ENCODE results near the gene TRIM31.

The TRIM31 gene

DNA sequence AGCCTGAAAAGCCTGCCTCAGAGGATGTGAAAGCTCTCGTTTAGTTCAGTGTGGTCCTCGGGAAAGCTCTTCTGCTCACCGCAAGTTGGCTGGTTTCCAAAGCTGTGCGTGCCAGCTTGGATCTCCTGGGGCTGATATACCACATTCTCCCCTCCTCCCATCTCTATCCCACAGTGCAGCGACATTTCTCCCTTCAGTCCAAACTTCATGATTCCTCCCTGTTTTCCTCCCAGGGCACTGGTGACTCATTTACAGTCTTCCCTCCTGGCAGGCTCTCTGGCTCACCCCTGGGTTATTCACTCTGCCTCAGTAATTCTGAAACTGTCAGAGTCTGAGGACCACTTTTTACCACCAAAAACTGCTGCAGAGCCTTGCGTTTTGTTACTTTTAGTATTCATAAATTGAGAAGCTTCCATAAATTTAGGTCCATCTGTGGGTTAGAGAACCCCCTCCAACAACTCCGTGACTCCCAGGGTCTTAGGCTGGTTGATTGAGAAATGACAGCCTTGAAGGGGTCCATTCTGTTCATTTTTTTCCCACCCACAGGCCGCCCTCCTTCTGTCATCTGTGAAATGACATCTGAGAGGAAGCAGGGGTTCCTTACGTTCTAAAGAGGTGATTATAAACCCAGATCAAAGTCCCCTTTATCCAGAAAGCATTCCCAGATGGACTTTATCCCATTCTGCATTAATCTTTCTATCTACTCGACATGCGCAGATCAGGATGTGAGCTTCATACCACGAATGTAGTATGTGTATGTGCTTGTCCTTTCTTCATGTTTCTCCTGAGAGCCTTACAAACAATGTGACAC is 42.0 kb upstream of the TRIM31 start:
- Histone ChIP-seq H3K36me3 (ENCODE audit: control insufficient read depth, insufficient read depth, low read length) (no peaks in the 10 kb centered on the region), H3K9ac (ENCODE audit: low read length) (no peak overlapping the region), H3K4me3 (ENCODE audit: low read length) (no peak overlapping the region), H3K27me3 (ENCODE audit: control insufficient read depth, insufficient read depth, low read length) (no peaks in the 10 kb centered on the region), H3K4me1 (ENCODE audit: control insufficient read depth, insufficient read depth, low read length) (no peaks in the 10 kb centered on the region), H3K27ac (ENCODE audit: low read depth, low read length) (no peak overlapping the region)

DNA sequence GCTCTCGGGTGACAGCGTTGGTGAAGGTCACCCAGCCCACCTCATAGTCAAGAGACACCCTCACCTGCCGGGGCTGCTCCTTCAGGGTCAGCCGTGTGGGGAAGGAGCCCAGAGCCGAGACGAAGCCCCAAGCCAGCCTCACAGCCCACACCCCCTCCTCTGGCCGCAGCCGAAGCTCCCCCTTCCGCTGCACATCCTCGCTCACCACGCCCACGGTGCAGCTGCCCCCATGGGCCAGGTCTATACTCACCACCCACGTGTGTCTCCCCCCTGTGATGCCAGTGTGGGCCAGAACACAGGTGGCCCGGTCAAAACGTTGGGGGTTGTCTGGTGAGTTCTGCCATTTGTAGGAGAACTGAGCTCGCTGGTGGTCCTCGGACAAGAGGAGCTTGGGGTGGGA is 41.2 kb upstream of the TRIM31 start:
- Histone ChIP-seq H3K4me3 (ENCODE audit: low read length) (no peak overlapping the region), H3K27ac (ENCODE audit: low read depth, low read length) (no peak overlapping the region), H3K4me1 (ENCODE audit: control insufficient read depth, insufficient read depth, low read length) (no peaks in the 10 kb centered on the region), H3K36me3 (ENCODE audit: control insufficient read depth, insufficient read depth, low read length) (no peaks in the 10 kb centered on the region), H3K9ac (ENCODE audit: low read length) (no peak overlapping the region), H3K27me3 (ENCODE audit: control insufficient read depth, insufficient read depth, low read length) (no peaks in the 10 kb centered on the region)

DNA sequence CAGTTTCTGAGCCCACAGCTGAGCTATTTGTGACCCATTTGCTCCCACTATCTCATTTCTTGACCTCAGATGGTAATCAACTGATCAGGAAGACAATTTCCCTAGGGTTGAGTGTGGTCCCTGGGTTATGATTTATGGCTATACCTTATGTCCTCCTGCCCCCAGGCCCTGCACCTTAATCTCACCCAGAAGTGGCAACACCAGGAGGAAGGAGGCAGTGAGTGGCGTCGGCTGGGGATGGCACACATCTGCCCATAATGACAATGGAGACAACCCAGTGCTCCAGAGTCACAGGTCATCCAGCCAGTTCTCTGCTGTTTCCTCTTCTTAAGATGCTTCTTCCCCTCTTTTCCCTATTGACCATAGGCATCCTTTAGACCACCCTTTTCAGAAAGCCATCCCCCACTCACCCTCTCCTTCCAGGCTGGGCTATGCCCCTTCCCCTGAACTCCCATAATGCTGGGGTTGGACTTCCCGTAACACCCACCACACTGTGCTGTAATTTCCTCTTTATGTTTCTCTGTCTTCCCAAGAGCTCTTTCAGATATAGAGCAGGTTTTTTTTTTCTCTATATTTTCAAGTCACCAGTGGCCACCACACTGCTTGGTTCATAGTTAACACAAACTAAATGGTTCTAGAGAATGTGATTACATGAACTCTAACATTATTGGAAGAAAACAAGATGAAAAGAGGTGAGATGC is 40.2 kb upstream of the TRIM31 start:
- no peaks in the 10 kb centered on the region for H3K36me3 ChIP-seq (ENCODE audit: control insufficient read depth, insufficient read depth, low read length)
- no peak overlapping the region for H3K27ac ChIP-seq (ENCODE audit: low read depth, low read length)
- no peak overlapping the region for H3K4me3 ChIP-seq (ENCODE audit: low read length)
- no peaks in the 10 kb centered on the region for H3K27me3 ChIP-seq (ENCODE audit: control insufficient read depth, insufficient read depth, low read length)
- no peaks in the 10 kb centered on the region for H3K4me1 ChIP-seq (ENCODE audit: control insufficient read depth, insufficient read depth, low read length)
- H3K9ac ChIP-seq (ENCODE audit: low read length) = no peak overlapping the region

DNA sequence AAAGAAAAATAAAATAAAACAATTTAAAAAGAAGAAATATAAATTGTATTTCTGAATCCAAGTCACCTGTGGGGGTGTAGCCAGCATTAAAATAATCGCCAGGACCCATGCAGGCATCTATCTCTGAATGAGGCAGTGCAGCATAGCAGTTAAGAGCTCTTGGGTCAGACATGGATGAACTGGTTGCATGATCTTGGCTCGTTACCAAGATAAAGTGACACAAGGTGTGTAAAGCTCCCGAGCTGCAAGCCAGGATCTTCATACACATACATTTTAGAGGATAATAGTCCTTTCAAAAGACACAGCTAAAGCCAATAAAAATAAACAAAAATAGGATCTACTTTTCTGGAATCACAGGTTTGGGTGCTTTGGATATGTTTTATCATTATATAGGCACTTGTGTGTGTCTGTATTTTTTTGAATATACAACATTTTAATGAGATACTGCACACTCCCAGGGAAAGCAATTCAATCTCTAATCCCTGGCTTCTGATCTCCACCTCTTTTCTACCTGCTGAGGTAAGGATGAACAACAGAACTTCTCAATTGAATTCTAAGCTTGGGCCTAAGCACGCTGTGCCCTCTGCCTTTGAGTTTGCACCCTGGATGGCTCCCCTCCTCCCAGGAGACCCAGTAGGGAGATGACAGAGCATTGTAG is 39.3 kb upstream of the TRIM31 start:
- Histone ChIP-seq H3K4me3 (ENCODE audit: low read length) (no peak overlapping the region), H3K4me1 (ENCODE audit: control insufficient read depth, insufficient read depth, low read length) (no peaks in the 10 kb centered on the region), H3K27ac (ENCODE audit: low read depth, low read length) (no peak overlapping the region), H3K36me3 (ENCODE audit: control insufficient read depth, insufficient read depth, low read length) (no peaks in the 10 kb centered on the region), H3K27me3 (ENCODE audit: control insufficient read depth, insufficient read depth, low read length) (no peaks in the 10 kb centered on the region), H3K9ac (ENCODE audit: low read length) (no peak overlapping the region)

DNA sequence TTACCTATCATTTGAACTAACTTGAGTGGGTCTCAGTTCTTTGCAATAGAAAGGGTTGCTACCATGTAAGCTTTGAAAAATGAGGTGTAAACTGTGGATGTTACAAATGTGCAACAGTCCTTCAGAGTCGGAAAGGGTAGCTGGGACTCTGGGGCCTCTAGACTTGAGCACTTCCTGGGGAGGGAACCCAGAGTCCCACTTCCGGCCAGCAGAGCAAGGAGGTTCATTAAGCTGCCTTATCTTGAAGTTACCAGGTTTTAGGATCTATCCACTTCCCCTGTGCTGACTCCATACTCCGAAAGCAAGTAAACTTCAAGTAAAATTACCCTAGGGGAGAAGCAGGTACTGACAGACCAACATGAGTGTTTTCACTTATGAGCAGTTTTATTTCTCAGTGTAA is 38.7 kb upstream of the TRIM31 start:
- no peaks in the 10 kb centered on the region for H3K36me3 ChIP-seq (ENCODE audit: control insufficient read depth, insufficient read depth, low read length)
- H3K27ac ChIP-seq (ENCODE audit: low read depth, low read length) = no peak overlapping the region
- no peaks in the 10 kb centered on the region for H3K4me1 ChIP-seq (ENCODE audit: control insufficient read depth, insufficient read depth, low read length)
- no peak overlapping the region for H3K4me3 ChIP-seq (ENCODE audit: low read length)
- no peaks in the 10 kb centered on the region for H3K27me3 ChIP-seq (ENCODE audit: control insufficient read depth, insufficient read depth, low read length)
- no peak overlapping the region for H3K9ac ChIP-seq (ENCODE audit: low read length)

DNA sequence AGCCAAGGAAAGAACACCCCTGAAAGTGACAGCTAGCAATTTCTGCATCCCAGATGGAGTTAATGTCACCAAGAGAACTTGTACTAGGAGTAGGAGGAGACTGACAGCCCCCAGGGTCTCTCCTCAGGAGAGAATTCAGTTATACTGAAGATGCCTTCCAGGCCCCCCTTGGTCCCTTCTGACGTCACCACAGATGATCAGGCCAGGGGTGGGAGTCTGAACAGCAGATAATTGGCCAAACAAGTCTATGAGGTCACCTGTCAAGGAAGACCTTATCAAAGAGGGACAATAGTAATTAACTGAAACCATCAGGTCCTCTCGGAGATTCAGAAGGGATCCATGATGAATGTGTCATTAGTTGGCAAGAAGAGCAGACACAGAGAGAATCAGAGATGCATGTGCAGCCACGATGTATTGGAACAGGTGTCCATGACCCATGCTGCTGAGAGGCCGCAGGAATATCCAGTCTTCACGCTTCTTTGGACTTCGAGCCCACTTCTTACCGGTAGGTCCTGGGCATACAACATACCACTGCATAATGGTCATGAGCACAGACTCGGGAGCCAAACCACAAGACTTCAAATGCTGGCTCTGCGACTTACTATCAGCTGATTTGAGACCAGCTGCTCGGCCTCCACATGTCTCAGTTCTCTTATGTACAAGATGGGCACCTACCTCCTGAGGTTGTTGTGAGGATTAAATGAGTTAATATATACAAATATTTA is 37.9 kb upstream of the TRIM31 start:
- H3K27me3 ChIP-seq (ENCODE audit: control insufficient read depth, insufficient read depth, low read length) = no peaks in the 10 kb centered on the region
- H3K4me1 ChIP-seq (ENCODE audit: control insufficient read depth, insufficient read depth, low read length) = no peaks in the 10 kb centered on the region
- H3K4me3 ChIP-seq (ENCODE audit: low read length) = no peak overlapping the region
- H3K9ac ChIP-seq (ENCODE audit: low read length) = no peak overlapping the region
- H3K36me3 ChIP-seq (ENCODE audit: control insufficient read depth, insufficient read depth, low read length) = no peaks in the 10 kb centered on the region
- no peak overlapping the region for H3K27ac ChIP-seq (ENCODE audit: low read depth, low read length)

DNA sequence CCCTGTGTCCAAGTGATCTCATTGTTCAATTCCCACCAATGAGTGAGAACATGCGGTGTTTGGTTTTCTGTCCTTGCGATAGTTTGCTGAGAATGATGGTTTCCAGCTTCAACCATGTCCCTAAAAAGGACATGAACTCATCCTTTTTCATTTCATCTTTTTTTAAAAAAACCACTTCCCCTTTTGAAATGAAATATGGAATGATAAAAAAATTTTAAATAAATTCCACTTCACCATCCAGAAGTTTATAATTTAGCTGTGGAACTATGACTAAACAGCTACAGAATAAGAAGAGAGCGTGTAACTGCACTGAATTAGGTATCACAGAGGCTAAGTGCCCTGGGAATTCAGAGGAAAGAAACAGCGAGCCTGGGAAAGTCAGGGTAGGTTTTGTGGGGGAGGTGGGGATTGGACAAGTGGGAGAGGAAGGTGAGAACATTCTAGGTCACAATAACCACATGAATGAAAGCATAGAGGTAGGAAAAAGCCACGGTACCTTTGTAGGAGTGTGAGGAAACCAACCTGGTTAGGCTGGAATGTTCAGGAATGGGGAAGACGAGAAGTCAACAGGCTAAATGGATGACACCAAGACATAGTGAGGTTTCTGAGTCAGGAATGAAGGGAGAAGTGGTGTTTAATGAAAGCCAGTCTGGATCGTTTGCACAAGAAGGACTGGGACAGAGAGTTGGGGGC is 37.1 kb upstream of the TRIM31 start:
- Histone ChIP-seq H3K4me1 (ENCODE audit: control insufficient read depth, insufficient read depth, low read length) (no peaks in the 10 kb centered on the region), H3K36me3 (ENCODE audit: control insufficient read depth, insufficient read depth, low read length) (no peaks in the 10 kb centered on the region), H3K27me3 (ENCODE audit: control insufficient read depth, insufficient read depth, low read length) (no peaks in the 10 kb centered on the region), H3K9ac (ENCODE audit: low read length) (no peak overlapping the region), H3K4me3 (ENCODE audit: low read length) (no peak overlapping the region), H3K27ac (ENCODE audit: low read depth, low read length) (no peak overlapping the region)

DNA sequence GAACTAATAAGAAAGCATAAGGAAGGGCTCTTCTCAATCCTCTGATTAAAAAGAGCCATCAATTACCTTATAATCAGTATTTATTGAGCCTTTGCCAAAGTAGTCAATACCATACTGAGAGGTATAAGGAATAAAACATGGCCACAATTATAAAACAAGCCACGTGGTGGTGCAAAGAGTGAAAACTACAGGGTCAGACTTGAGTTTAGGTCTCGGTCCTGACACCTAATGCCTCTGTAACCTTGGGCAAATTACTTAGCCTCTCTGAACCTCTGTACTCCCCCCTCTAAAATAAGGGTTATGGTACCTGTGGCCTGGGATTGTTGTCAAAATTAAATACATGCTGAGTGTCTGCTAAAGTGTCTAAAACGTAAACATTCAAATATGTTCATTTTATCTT is 36.3 kb upstream of the TRIM31 start:
- no peak overlapping the region for H3K9ac ChIP-seq (ENCODE audit: low read length)
- H3K4me3 ChIP-seq (ENCODE audit: low read length) = no peak overlapping the region

DNA sequence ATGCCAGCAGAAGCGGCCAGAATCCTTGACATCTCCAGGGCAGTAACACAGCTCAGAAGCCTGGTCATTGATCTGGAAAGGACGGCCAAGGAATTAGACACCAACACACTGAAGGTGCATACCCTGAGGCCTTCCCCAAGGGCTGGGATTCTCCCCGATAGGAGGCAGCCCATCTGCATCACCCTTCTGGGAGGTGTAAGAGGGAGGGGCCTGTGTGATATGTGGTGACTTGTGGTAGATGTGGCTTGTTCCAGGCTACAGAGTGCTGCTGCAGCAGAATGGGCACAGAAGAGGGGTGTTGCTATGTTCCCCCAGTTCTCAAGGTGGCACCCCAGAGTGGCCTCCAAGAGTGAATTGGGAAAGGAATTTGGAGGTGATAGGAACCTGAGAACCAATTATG is 34.2 kb upstream of the TRIM31 start:
- Histone ChIP-seq H3K4me3 (ENCODE audit: low read length) (no peak overlapping the region), H3K27ac (ENCODE audit: low read depth, low read length) (no peak overlapping the region), H3K9ac (ENCODE audit: low read length) (no peak overlapping the region), H3K36me3 (ENCODE audit: control insufficient read depth, insufficient read depth, low read length) (no peaks in the 10 kb centered on the region), H3K4me1 (ENCODE audit: control insufficient read depth, insufficient read depth, low read length) (no peaks in the 10 kb centered on the region), H3K27me3 (ENCODE audit: control insufficient read depth, insufficient read depth, low read length) (no peaks in the 10 kb centered on the region)

More for the DNA sequence above, 36.3 kb upstream of the TRIM31 start:
- Histone ChIP-seq H3K36me3 (ENCODE audit: control insufficient read depth, insufficient read depth, low read length) (no peaks in the 10 kb centered on the region), H3K4me1 (ENCODE audit: control insufficient read depth, insufficient read depth, low read length) (no peaks in the 10 kb centered on the region), H3K27ac (ENCODE audit: low read depth, low read length) (no peak overlapping the region), H3K27me3 (ENCODE audit: control insufficient read depth, insufficient read depth, low read length) (no peaks in the 10 kb centered on the region)

DNA sequence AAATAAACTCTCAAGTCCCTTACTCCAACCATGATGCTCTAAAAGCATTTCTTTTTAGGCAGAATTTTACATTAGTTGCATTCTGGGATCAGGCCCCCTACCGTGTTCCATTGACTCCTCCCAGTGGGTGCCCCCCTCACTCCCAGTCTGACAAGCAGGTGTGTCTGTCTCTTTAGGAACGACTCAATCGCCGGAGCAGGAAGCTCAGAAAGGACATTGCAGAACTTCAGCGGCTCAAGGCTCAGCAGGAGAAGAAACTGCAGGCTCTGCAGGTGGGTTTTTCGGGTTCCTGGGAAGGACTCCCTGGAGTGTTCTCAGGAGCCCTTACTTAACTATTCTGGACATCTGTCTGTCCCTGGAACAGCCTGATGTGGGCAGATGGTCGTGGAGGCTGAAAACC is 32.9 kb upstream of the TRIM31 start:
- H3K27ac ChIP-seq (ENCODE audit: low read depth, low read length) = no peak overlapping the region
- no peaks in the 10 kb centered on the region for H3K36me3 ChIP-seq (ENCODE audit: control insufficient read depth, insufficient read depth, low read length)
- H3K9ac ChIP-seq (ENCODE audit: low read length) = no peak overlapping the region
- H3K4me3 ChIP-seq (ENCODE audit: low read length) = no peak overlapping the region
- no peaks in the 10 kb centered on the region for H3K4me1 ChIP-seq (ENCODE audit: control insufficient read depth, insufficient read depth, low read length)
- no peaks in the 10 kb centered on the region for H3K27me3 ChIP-seq (ENCODE audit: control insufficient read depth, insufficient read depth, low read length)

DNA sequence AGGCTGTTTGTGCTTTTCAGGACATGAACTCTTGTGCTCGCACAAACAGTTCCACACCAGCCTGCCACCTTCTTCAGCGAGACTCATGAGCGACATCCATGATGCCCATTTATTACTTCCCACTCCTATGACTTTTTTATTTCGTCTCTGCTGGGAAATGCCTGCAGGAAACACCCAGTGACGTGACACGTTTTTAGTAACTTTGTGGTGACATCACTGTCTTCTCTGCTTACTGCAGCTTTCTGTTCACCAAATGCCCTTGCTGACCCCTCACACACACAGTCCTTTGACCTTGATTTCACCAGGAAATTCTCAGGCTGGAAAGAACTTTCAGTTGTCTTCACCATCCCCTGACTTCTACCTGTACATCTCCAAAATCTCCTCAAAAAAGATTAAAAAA is 31.9 kb upstream of the TRIM31 start:
- no peaks in the 10 kb centered on the region for H3K27me3 ChIP-seq (ENCODE audit: control insufficient read depth, insufficient read depth, low read length)
- no peak overlapping the region for H3K9ac ChIP-seq (ENCODE audit: low read length)
- no peaks in the 10 kb centered on the region for H3K4me1 ChIP-seq (ENCODE audit: control insufficient read depth, insufficient read depth, low read length)
- H3K4me3 ChIP-seq (ENCODE audit: low read length) = no peak overlapping the region
- no peak overlapping the region for H3K27ac ChIP-seq (ENCODE audit: low read depth, low read length)
- no peaks in the 10 kb centered on the region for H3K36me3 ChIP-seq (ENCODE audit: control insufficient read depth, insufficient read depth, low read length)

DNA sequence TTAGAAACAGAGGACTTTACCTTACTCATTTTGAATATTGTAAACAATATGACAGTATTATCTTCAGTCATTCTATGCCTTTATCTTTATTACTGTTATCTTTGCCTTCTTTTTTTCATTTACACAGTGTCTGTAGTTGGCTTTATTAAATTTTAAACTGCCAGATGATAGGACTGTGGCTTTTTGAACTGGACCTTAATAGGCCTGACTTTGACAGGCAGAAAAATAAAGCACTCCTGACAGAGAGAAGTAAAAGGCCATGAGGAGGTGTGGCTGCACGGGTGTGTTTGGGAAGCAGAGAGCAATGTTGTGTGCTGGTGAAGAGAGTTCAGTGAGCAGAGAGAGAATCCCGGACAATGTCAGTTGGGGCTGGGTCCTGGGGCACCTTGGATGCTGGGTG is 30.9 kb upstream of the TRIM31 start:
- Histone ChIP-seq H3K4me3 (ENCODE audit: low read length) (no peak overlapping the region), H3K27ac (ENCODE audit: low read depth, low read length) (no peak overlapping the region), H3K4me1 (ENCODE audit: control insufficient read depth, insufficient read depth, low read length) (no peaks in the 10 kb centered on the region), H3K36me3 (ENCODE audit: control insufficient read depth, insufficient read depth, low read length) (no peaks in the 10 kb centered on the region), H3K27me3 (ENCODE audit: control insufficient read depth, insufficient read depth, low read length) (no peaks in the 10 kb centered on the region), H3K9ac (ENCODE audit: low read length) (no peak overlapping the region)

All from rectal smooth muscle tissue (tissue), 1 donor.